KMS-11 (cell line): ENCODE measurements around the gene ZNF469.

Experiments used
- H2AFZ ChIP-seq: fragments of 200-600 bp; sonication (generic); 2 replicates; pipeline ENCODE4 v1.6.1; 2016; ENCODE audit warnings: antibody characterized with exemption, mixed run types, low read depth
- H3K27ac ChIP-seq: fragments of 200-600 bp; sonication (generic); 2 replicates; pipeline ENCODE4 v1.6.1; 2016; ENCODE audit warnings: mild to moderate bottlenecking, mixed run types
- H3K27me3 ChIP-seq: fragments of 200-600 bp; sonication (generic); 2 replicates; pipeline ENCODE4 v1.6.1; 2017; ENCODE audit warnings: mild to moderate bottlenecking, low read depth, mixed run types, moderate library complexity; ENCODE audit not compliant: insufficient read depth
- H3K36me3 ChIP-seq: fragments of 200-600 bp; sonication (generic); 2 replicates; pipeline ENCODE4 v1.6.1; 2017; ENCODE audit warnings: mild to moderate bottlenecking, mixed run types; ENCODE audit not compliant: insufficient read depth
- H3K4me1 ChIP-seq: fragments of 200-600 bp; sonication (generic); 2 replicates; pipeline ENCODE4 v1.6.1; 2016; ENCODE audit warnings: mild to moderate bottlenecking, low read depth, mixed run types; ENCODE audit not compliant: poor library complexity, severe bottlenecking
- H3K4me2 ChIP-seq: fragments of 200-600 bp; sonication (generic); 2 replicates; pipeline ENCODE4 v1.7.0; 2016; ENCODE audit warnings: mild to moderate bottlenecking, mixed run types
- H3K4me3 ChIP-seq: fragments of 200-600 bp; sonication (generic); IDR thresholded peaks from 2 replicates; pipeline ENCODE4 v1.6.1; 2017; ENCODE audit warnings: low read depth, low read length, mixed read lengths; ENCODE audit not compliant: insufficient read depth
- H3K79me2 ChIP-seq: fragments of 200-600 bp; sonication (generic); 2 replicates; pipeline ENCODE4 v1.6.1; 2016; ENCODE audit warnings: low read depth, mixed run types; ENCODE audit not compliant: insufficient read depth
- H3K9ac ChIP-seq: fragments of 200-600 bp; sonication (generic); 2 replicates; pipeline ENCODE4 v1.6.1; 2016; ENCODE audit warnings: mild to moderate bottlenecking, mixed run types
- H4K20me1 ChIP-seq: fragments of 200-600 bp; sonication (generic); 2 replicates; pipeline ENCODE4 v1.6.1; 2016; ENCODE audit warnings: mild to moderate bottlenecking, mixed run types; ENCODE audit not compliant: insufficient read depth
- TF ChIP-seq, protein P1 (sequence below): fragments of 200-600 bp; sonication (generic); conservative IDR thresholded peaks from 2 replicates; pipeline ENCODE4 v1.6.1; 2017; ENCODE audit warnings: low read depth, mild to moderate bottlenecking, antibody characterized with exemption, low read length, moderate library complexity, mixed read lengths

Gene ZNF469

DNA sequence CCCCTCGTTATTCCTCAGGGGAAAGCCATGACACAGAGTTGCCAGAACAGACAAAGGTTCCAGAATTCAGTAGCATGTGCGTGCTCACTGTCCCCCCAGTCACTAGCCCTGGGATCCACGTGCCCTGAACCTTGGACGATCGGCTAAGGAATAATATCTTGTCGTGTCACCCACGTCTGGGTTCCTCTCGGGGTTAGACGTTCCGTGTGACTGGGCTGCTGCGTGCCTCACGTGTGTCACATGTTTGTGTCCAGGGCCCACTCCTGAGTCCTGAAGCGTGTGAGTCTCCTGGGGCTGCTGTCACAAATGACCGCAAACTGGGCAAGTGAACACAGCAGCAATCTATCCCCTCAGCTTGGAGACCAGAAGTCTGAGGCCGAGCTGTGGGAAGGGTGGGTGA lies 12.4 kb upstream of the ZNF469 start:
- H3K4me2 ChIP-seq: no peak overlapping the region
- no peaks in the 10 kb centered on the region for H3K4me1 ChIP-seq
- TF ChIP-seq, protein P1, sequence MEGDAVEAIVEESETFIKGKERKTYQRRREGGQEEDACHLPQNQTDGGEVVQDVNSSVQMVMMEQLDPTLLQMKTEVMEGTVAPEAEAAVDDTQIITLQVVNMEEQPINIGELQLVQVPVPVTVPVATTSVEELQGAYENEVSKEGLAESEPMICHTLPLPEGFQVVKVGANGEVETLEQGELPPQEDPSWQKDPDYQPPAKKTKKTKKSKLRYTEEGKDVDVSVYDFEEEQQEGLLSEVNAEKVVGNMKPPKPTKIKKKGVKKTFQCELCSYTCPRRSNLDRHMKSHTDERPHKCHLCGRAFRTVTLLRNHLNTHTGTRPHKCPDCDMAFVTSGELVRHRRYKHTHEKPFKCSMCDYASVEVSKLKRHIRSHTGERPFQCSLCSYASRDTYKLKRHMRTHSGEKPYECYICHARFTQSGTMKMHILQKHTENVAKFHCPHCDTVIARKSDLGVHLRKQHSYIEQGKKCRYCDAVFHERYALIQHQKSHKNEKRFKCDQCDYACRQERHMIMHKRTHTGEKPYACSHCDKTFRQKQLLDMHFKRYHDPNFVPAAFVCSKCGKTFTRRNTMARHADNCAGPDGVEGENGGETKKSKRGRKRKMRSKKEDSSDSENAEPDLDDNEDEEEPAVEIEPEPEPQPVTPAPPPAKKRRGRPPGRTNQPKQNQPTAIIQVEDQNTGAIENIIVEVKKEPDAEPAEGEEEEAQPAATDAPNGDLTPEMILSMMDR: no peak
- no peaks in the 10 kb centered on the region for H4K20me1 ChIP-seq
- no peaks in the 10 kb centered on the region for H3K79me2 ChIP-seq
- no peak overlapping the region for H3K27ac ChIP-seq
- no peak overlapping the region for H2AFZ ChIP-seq
- H3K27me3 ChIP-seq: peaks cover 12% of the 10 kb centered on the region; the same call in 1 of the 2 replicates
- H3K36me3 ChIP-seq: no peaks in the 10 kb centered on the region
- no peak overlapping the region for H3K9ac ChIP-seq
- no peak overlapping the region for H3K4me3 ChIP-seq

DNA sequence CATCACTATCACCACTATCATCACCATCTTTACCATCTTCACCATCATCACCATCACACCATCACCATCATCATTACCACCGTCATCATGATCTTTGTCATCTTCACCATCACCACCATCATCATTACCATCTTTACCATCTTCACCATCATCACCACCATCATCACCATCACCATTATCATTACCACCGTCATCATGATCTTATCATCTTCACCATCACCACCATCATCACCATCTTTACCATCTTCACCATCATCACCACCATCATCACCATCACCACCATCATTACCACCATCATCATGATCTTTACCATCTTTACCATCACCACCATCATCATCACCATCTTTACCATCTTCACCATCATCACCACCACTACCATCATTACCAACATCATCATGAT lies 10.2 kb upstream of the ZNF469 start:
- Histone ChIP-seq H3K79me2 (no peaks in the 10 kb centered on the region), H3K27ac (no peak overlapping the region), H3K4me1 (no peaks in the 10 kb centered on the region), H2AFZ (no peak overlapping the region), H3K36me3 (no peaks in the 10 kb centered on the region), H3K9ac (no peak overlapping the region), H3K4me2 (no peak overlapping the region), H4K20me1 (no peaks in the 10 kb centered on the region), H3K27me3 (peaks cover 21% of the 10 kb centered on the region; the same call in 1 of the 2 replicates), H3K4me3 (no peak overlapping the region)
- TF ChIP-seq, protein P1: no peak

DNA sequence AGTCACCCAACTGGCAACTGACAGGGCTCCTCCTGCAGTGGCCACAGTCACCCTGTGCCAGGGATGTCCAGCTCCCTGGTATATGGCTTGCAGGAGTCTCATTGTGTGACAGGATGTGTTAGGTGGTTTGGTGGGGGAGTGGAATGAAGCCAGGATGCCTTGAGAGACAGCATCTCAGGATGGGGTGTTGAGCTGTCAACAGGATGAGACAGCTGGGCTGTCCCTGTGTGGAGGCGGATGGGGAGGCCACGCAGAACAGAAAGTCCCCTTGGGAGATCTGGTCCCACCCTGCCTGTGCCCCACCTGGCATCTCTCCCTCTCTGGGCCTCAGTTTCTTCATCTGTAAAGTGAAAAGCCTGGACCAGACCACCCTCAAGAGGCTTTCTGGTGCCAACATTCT lies 9.5 kb upstream of the ZNF469 start:
- no peaks in the 10 kb centered on the region for H4K20me1 ChIP-seq
- no peaks in the 10 kb centered on the region for H3K4me1 ChIP-seq
- no peak overlapping the region for H3K4me3 ChIP-seq
- TF ChIP-seq, protein P1: no peak
- H3K27ac ChIP-seq: no peak overlapping the region
- H2AFZ ChIP-seq: no peak overlapping the region
- no peaks in the 10 kb centered on the region for H3K36me3 ChIP-seq
- no peak overlapping the region for H3K9ac ChIP-seq
- H3K79me2 ChIP-seq: no peaks in the 10 kb centered on the region
- H3K4me2 ChIP-seq: no peak overlapping the region
- peaks cover 28% of the 10 kb centered on the region; the same call in 1 of the 2 replicates for H3K27me3 ChIP-seq

DNA sequence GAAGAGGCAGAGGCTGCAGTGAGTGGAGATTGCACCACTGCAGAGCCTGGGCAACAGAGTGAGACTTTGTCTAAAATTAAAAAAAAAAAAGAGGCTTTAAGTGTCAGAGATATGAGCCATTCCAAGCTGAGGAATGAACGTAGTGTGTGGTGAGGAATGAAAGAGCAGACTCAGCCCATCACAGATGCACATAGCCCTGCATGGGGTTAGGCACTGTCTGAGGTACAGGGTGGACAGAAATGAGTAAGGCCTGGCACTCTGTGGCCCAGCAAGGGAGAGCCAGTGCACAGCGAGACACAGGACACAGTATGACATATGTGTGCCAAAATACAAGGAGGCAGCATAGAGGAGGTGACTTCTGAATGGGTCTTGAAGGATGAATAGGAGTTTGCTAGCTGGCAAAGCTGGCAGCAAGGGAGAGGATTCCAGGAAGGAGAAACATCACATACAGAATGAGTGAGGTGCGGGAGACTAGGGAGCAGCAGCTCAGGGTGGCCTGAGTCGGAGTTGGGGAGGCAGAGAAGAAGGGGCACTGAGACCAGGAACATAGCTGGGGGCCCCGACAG lies 8.7 kb upstream of the ZNF469 start:
- TF ChIP-seq, protein P1: no peak
- H3K27ac ChIP-seq: no peak overlapping the region
- no peak overlapping the region for H3K4me3 ChIP-seq
- no peaks in the 10 kb centered on the region for H3K36me3 ChIP-seq
- H3K9ac ChIP-seq: no peak overlapping the region
- H3K4me1 ChIP-seq: no peaks in the 10 kb centered on the region
- H3K27me3 ChIP-seq: peaks cover 33% of the 10 kb centered on the region; the same call in 1 of the 2 replicates
- no peak overlapping the region for H3K4me2 ChIP-seq
- H2AFZ ChIP-seq: no peak overlapping the region
- no peaks in the 10 kb centered on the region for H4K20me1 ChIP-seq
- no peaks in the 10 kb centered on the region for H3K79me2 ChIP-seq
